ENCODE data around the gene UBD.

The UBD gene

DNA sequence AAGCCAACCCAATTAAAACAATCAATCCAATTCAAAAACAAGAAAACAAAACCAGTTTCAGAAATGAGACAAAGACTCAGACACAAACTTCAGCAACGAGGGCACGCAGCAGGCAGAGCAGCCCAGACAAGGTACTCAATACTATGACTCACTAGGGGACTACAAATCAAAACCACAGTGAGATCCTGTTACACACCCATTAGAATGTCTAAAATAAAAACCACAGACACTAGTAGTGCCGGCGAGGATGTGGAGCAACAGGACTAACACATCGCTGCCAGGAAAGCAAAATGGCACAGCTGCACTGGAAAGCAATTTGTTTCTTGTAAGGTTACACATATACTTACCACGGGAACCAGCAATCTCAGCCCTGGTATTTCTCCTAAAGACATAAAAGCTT lies 43.4 kb downstream of the UBD start:
- Histone ChIP-seq H3K9me3 (ENCODE audit: control insufficient read depth, insufficient read depth, low read depth, low read length) (no peaks in the 10 kb centered on the region), H3K4me1 (ENCODE audit: control insufficient read depth, insufficient read depth, low read length) (peaks cover 6% of the 10 kb centered on the region), H3K4me3 (ENCODE audit: low read depth, low read length) (no peak overlapping the region; the same call in 1 of the 2 replicates), H3K27ac (ENCODE audit: extremely low read depth, low read depth, low read length) (no peak overlapping the region; the same call in 1 of the 2 replicates), H3K36me3 (ENCODE audit: control insufficient read depth in 2 of 2, insufficient read depth in 1 of 2, low read length in 2 of 2) (no peaks in the 10 kb centered on the region)
- CTCF ChIA-PET, result interaction anchor here (1.5 kb wide), 1 partner anchor 72 kb away, joined by 5 read pairs; no protein-coding TSS in a partner anchor
- POLR2A ChIA-PET, result no interaction called here
- TF ChIP-seq RBAK (tag by site-specific recombination; IDR thresholded peaks at IDR 0.05) (no peak), ZNF391 (tag by site-specific recombination; IDR thresholded peaks at IDR 0.05; ENCODE audit: borderline replicate concordance, low read depth) (0 out of 2 replicates have a peak, but pooled peaks have one; percentile 41), ZBTB21 (tag by site-specific recombination; IDR thresholded peaks at IDR 0.05) (peak; percentile 33; the same call in 1 of the 2 replicates), ZNF324 (tag by site-specific recombination; IDR thresholded peaks at IDR 0.05) (0 out of 2 replicates have a peak, but pooled peaks have one; percentile 54), FEZF1 (tag by site-specific recombination; IDR thresholded peaks at IDR 0.05) (peak; percentile 72), ZNF600 (tag by site-specific recombination; IDR thresholded peaks at IDR 0.05) (peak; percentile 66; the same call in 1 of the 2 replicates), OSR2 (tag by site-specific recombination; IDR thresholded peaks at IDR 0.05) (peak; percentile 32; the same call in 1 of the 2 replicates), ZNF140 (tag by site-specific recombination; IDR thresholded peaks at IDR 0.05) (no peak), ZNF558 (tag by site-specific recombination; IDR thresholded peaks at IDR 0.05) (peak; percentile 85), SALL2 (tag by site-specific recombination; IDR thresholded peaks at IDR 0.05; ENCODE audit: borderline replicate concordance) (no peak), ZNF580 (tag by site-specific recombination; IDR thresholded peaks at IDR 0.05) (peak; percentile 42; the same call in 1 of the 2 replicates), ZSCAN16 (tag by site-specific recombination; IDR thresholded peaks at IDR 0.05) (no peak), WT1 (tag by site-specific recombination; IDR thresholded peaks at IDR 0.05) (peak; percentile 50; the same call in 1 of the 2 replicates), ZNF184 (tag by site-specific recombination; IDR thresholded peaks at IDR 0.05) (peak; percentile 87), ZFP41 (tag by site-specific recombination; IDR thresholded peaks at IDR 0.05; ENCODE audit: borderline replicate concordance) (no peak), GLI2 (tag by site-specific recombination; IDR thresholded peaks at IDR 0.05; ENCODE audit: borderline replicate concordance, low read depth) (0 out of 2 replicates have a peak, but pooled peaks have one; percentile 43), TSHZ1 (tag by site-specific recombination; IDR thresholded peaks at IDR 0.05; ENCODE audit: borderline replicate concordance) (no peak), ZNF530 (tag by site-specific recombination; IDR thresholded peaks at IDR 0.05; ENCODE audit: low read depth) (no peak), ZNF843 (tag by site-specific recombination; IDR thresholded peaks at IDR 0.05) (peak; percentile 78), ZXDB (tag by site-specific recombination; IDR thresholded peaks at IDR 0.05) (0 out of 2 replicates have a peak, but pooled peaks have one; percentile 47), ZNF24 (tag by site-specific recombination; IDR thresholded peaks at IDR 0.05) (peak; percentile 68; the same call in 1 of the 2 replicates), MZF1 (tag by site-specific recombination; IDR thresholded peaks at IDR 0.05; ENCODE audit: borderline replicate concordance) (peak; percentile 84), GLIS1 (tag by site-specific recombination; IDR thresholded peaks at IDR 0.05) (0 out of 2 replicates have a peak, but pooled peaks have one; percentile 18), ZNF610 (tag by site-specific recombination; IDR thresholded peaks at IDR 0.05; ENCODE audit: borderline replicate concordance) (0 out of 2 replicates have a peak, but pooled peaks have one; percentile 23), ZNF366 (tag by site-specific recombination; conservative IDR thresholded peaks at IDR 0.05) (peak; percentile 39; the same call in 1 of the 2 replicates), ZBTB17 (tag by site-specific recombination; IDR thresholded peaks at IDR 0.05) (peak; percentile 38; the same call in 1 of the 2 replicates)
- TF ChIP-seq, protein P1, sequence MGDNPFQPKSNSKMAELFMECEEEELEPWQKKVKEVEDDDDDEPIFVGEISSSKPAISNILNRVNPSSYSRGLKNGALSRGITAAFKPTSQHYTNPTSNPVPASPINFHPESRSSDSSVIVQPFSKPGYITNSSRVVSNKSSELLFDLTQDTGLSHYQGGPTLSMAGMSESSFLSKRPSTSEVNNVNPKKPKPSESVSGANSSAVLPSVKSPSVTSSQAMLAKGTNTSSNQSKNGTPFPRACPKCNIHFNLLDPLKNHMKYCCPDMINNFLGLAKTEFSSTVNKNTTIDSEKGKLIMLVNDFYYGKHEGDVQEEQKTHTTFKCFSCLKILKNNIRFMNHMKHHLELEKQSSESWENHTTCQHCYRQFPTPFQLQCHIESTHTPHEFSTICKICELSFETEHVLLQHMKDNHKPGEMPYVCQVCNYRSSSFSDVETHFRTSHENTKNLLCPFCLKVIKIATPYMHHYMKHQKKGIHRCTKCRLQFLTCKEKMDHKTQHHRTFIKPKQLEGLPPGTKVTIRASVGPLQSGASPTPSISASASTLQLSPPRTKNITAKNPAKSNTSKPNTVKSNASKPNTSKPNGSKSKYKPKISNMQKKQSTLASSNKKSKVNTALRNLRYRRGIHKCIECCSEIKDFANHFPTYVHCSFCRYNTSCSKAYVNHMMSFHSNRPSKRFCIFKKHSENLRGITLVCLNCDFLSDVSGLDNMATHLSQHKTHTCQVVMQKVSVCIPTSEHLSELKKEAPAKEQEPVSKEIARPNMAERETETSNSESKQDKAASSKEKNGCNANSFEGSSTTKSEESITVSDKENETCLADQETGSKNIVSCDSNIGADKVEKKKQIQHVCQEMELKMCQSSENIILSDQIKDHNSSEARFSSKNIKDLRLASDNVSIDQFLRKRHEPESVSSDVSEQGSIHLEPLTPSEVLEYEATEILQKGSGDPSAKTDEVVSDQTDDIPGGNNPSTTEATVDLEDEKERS (tag by site-specific recombination; IDR thresholded peaks at IDR 0.05), result 0 out of 2 replicates have a peak, but pooled peaks have one; percentile 27
- TF ChIP-seq, protein P2, sequence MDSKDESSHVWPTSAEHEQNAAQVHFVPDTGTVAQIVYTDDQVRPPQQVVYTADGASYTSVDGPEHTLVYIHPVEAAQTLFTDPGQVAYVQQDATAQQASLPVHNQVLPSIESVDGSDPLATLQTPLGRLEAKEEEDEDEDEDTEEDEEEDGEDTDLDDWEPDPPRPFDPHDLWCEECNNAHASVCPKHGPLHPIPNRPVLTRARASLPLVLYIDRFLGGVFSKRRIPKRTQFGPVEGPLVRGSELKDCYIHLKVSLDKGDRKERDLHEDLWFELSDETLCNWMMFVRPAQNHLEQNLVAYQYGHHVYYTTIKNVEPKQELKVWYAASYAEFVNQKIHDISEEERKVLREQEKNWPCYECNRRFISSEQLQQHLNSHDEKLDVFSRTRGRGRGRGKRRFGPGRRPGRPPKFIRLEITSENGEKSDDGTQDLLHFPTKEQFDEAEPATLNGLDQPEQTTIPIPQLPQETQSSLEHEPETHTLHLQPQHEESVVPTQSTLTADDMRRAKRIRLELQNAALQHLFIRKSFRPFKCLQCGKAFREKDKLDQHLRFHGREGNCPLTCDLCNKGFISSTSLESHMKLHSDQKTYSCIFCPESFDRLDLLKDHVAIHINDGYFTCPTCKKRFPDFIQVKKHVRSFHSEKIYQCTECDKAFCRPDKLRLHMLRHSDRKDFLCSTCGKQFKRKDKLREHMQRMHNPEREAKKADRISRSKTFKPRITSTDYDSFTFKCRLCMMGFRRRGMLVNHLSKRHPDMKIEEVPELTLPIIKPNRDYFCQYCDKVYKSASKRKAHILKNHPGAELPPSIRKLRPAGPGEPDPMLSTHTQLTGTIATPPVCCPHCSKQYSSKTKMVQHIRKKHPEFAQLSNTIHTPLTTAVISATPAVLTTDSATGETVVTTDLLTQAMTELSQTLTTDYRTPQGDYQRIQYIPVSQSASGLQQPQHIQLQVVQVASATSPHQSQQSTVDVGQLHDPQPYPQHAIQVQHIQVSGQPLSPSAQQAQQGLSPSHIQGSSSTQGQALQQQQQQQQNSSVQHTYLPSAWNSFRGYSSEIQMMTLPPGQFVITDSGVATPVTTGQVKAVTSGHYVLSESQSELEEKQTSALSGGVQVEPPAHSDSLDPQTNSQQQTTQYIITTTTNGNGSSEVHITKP (tag by site-specific recombination; IDR thresholded peaks at IDR 0.05), result peak; percentile 49; the same call in 1 of the 2 replicates

All from HEK293 (cell line).